Upper lobe of left lung (tissue), 4 donors: ENCODE data around the gene RHBDL2.

Experiments used
- EP300 ChIP-seq, 4 donors: sonication (generic); formaldehyde crosslinking; IDR thresholded peaks; one replicate each; pipeline ENCODE4 v1.5.1; 2017; ENCODE audit warnings: antibody characterized with exemption in 4 of 4, control low read depth in 2 of 4
- POLR2AphosphoS5 ChIP-seq, 2 donors: sonication (generic); formaldehyde crosslinking; IDR thresholded peaks; one replicate each; pipeline ENCODE4 v1.5.1; 2017; ENCODE audit warnings: antibody characterized with exemption in 2 of 2
- TF ChIP-seq, protein P1 (sequence below), 6 experiments: fragments of 450-650 bp in 4 of 6; fragments of 200-600 bp in 2 of 6; sonication (generic) in 2 of 6; IDR thresholded peaks; one replicate each; pipeline ENCODE4 v1.5.1; 2016 to 2019; ENCODE audit warnings: antibody characterized with exemption in 6 of 6

DNA sequence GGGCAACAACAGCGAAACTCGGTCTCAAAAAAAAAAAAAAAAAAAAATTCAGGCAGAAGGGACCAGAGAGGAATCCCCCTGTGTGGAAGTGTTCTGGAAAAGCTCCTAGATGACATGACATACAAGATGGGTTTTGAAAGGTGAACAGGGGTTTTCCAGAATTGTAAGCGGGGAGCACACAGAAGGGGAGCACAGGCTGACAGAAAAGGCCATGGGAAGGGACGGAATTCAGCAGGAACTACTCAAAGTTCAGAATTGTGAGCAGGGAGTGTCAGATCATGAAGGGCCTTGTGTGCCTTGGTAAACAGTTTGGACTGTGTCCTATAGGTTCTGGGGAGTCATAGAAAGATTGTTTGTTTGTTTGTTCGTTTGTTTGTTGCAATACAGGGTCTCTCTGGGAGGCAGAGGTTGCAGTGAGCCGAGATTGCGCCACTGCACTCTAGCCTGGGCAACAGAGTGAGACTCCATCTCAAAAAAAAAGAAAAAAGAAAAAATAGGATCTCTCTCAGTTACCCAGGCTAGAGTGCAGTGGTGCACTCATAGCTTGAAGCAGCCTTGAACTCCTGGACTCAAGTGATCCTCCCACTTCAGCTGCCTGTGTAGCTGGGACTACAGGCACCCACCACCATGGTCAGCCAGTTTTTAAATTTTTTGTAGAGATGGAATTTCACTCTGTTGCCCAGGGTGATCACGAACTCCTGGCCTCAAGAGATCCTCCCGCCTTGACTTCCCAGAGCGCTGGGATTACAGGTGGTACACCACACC, 1.2 kb upstream of the RHBDL2 start:
- TF ChIP-seq, protein P1, sequence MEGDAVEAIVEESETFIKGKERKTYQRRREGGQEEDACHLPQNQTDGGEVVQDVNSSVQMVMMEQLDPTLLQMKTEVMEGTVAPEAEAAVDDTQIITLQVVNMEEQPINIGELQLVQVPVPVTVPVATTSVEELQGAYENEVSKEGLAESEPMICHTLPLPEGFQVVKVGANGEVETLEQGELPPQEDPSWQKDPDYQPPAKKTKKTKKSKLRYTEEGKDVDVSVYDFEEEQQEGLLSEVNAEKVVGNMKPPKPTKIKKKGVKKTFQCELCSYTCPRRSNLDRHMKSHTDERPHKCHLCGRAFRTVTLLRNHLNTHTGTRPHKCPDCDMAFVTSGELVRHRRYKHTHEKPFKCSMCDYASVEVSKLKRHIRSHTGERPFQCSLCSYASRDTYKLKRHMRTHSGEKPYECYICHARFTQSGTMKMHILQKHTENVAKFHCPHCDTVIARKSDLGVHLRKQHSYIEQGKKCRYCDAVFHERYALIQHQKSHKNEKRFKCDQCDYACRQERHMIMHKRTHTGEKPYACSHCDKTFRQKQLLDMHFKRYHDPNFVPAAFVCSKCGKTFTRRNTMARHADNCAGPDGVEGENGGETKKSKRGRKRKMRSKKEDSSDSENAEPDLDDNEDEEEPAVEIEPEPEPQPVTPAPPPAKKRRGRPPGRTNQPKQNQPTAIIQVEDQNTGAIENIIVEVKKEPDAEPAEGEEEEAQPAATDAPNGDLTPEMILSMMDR (IDR thresholded peaks at IDR 0.05), result no peak
- TF ChIP-seq POLR2AphosphoS5 (IDR thresholded peaks at IDR 0.05), result no peak
- no peak for TF ChIP-seq EP300 (IDR thresholded peaks at IDR 0.05)
